Transverse colon (tissue), 4 donors: ENCODE measurements around the gene MUC20. TPM values are rescaled to one million over a fixed set of nuclear protein-coding genes. Genes with fewer than 3 reads are reported as not detected.
A peak's percentile ranks its signal among the peaks of the same experiment; 100 is the strongest.
"Not testable (repeated sequence)": the region's sequence is repeated elsewhere in the genome, so short reads cannot be mapped to it uniquely, and the experiment has no call there.

Experiments
- DNase-seq: peaks from one replicate; pipeline ENCODE4 v3.0.0-alpha.2; 2019
- H3K27ac ChIP-seq, 4 donors: fragments of 200-600 bp; sonication (generic); 2 replicates each; pipeline ENCODE4 v1.5.1; 2016 to 2018; ENCODE audit warnings: inconsistent platforms in 4 of 4
- H3K27me3 ChIP-seq: fragments of 200-600 bp; sonication (generic); 2 replicates; pipeline ENCODE4 v1.5.1; 2017; ENCODE audit warnings: inconsistent platforms
- H3K36me3 ChIP-seq, 4 donors: fragments of 200-600 bp; sonication (generic); 2 replicates each; pipeline ENCODE4 v1.5.1; 2017 to 2019; ENCODE audit warnings: inconsistent platforms in 4 of 4
- H3K4me1 ChIP-seq, 4 donors: fragments of 200-600 bp; sonication (generic); 2 replicates each; pipeline ENCODE4 v1.5.1; 2017 to 2020; ENCODE audit warnings: inconsistent platforms in 4 of 4
- H3K4me3 ChIP-seq, 4 donors: fragments of 200-600 bp; sonication (generic); 1 replicate in 1 of 4; 2 replicates in 3 of 4; pipeline versions ENCODE4 v1.5.1 to v1.6.1; 2017 to 2019; ENCODE audit warnings: inconsistent platforms in 4 of 4
- H3K9me3 ChIP-seq, 2 donors: fragments of 200-600 bp; sonication (generic); 2 replicates each; pipeline ENCODE4 v1.5.1; 2017 to 2019; ENCODE audit warnings: inconsistent platforms in 2 of 2
- POLR2A ChIP-seq: fragments of 450-650 bp; IDR thresholded peaks from one replicate; pipeline ENCODE4 v1.6.1; 2016; ENCODE audit warnings: antibody characterized with exemption, mild to moderate bottlenecking, moderate library complexity
- POLR2AphosphoS5 ChIP-seq, 3 donors: sonication (generic); formaldehyde crosslinking; IDR thresholded peaks; one replicate each; pipeline ENCODE4 v1.6.1; 2016; ENCODE audit warnings: antibody characterized with exemption in 3 of 3
- WGBS, 2 donors: methylation state at CpG; one replicate each; pipeline ENCODE4 v1.1.5; 2018; ENCODE audit warnings: low coverage in 1 of 2; 5-methylcytosine and 5-hydroxymethylcytosine counted together
- in situ Hi-C, 4 donors: fragments of 200-750 bp; cut with MboI; loops; one replicate each; pipeline versions ENCODE4 v1.15.0 to v1.15.1; 2017; ENCODE audit warnings: low sequenced_read_pairs in 3 of 4, low pct_ligation_motif_present in 1 of 4, low pct_unique_long_range_greater_than_20kb in 1 of 4
- intact Hi-C: fragments of 100-400 bp; cut with DNase I; formaldehyde crosslinking; loops from one replicate; pipeline ENCODE4 v1.15.1; 2023; ENCODE audit warnings: low total_unique reads
- total RNA-seq, 4 donors: library from RNA; depleted of rRNA; stranded (reverse); fragments of >200 nt; gene quantifications; one replicate each; pipeline ENCODE4 v1.1.0, GENCODE V29; 2016

MUC20 gene
- total RNA-seq = 100 to 1,000 TPM in 3 of 4 donors, 10 to 100 TPM in 1; 65.9 to 321 (median 131) TPM

- H3K9me3 ChIP-seq, H3K36me3 ChIP-seq, H3K27me3 ChIP-seq, intact Hi-C loops: not testable (repeated sequence)
- Histone ChIP-seq H3K4me1 (peaks cover 0 to 24% (median 5%) of the 10 kb centered on the region in 4 donors), H3K4me3 (peak within 1 kb of the TSS in 2 of 4 donors; percentile 0 to 17), H3K27ac (peak within 1 kb of the TSS; percentile 65 to 73 (median 68))
- TF ChIP-seq POLR2A (peak; percentile 50), POLR2AphosphoS5 (IDR thresholded peaks at IDR 0.05) (peak in 2 of 3 donors; percentile 48 to 67)
- 58% methylated on average over 16 of the region's 16 CpGs; no CpG with 5 or more reads in 1 of the 2 donors for WGBS, 2 donors
- DNase-seq = peak; percentile 53
- in situ Hi-C loops = loop anchor here in 1 of 4 donors (10.0 kb wide), 1 partner anchor 106 kb away; no protein-coding TSS in a partner anchor
These were observed at the start of gene MUC20 for GRCh38 chr3:195720831-195721506. TSS of gene MUC20 (plus strand) at chr3:195720978. CDS start at chr3:195721008, 30 bp downstream.

- DNase-seq, H3K4me3 ChIP-seq, intact Hi-C loops, H3K4me1 ChIP-seq, in situ Hi-C loops, H3K27me3 ChIP-seq, H3K9me3 ChIP-seq, H3K27ac ChIP-seq: not testable (repeated sequence)
- H3K36me3 ChIP-seq = peaks cover 0 to 46% (median 12%) of the 10 kb centered on the region in 4 donors
- 99% methylated on average over 10 of the region's 17 CpGs; no CpG with 5 or more reads in 1 of the 2 donors for WGBS, 2 donors
These were observed 49.5 kb upstream of the MUC20 start for GRCh38 chr3:195671283-195671682.

GRCh38 chr3:195673711-195674110 is 47.1 kb upstream of the MUC20 start:
- H3K27me3 ChIP-seq, in situ Hi-C loops, H3K27ac ChIP-seq, intact Hi-C loops, H3K4me3 ChIP-seq, DNase-seq, H3K4me1 ChIP-seq, H3K9me3 ChIP-seq: not testable (repeated sequence)
- WGBS, 2 donors = 89% methylated on average over 7 of the region's 9 CpGs; no CpG with 5 or more reads in 1 of the 2 donors
- H3K36me3 ChIP-seq = peaks cover 0 to 38% (median 17%) of the 10 kb centered on the region in 4 donors

GRCh38 chr3:195678391-195679015 is 42.3 kb upstream of the MUC20 start:
- WGBS, 2 donors = 92% methylated on average over 15 of the region's 15 CpGs; no CpG with 5 or more reads in 1 of the 2 donors
- Histone ChIP-seq H3K36me3 (peaks cover 0 to 30% (median 14%) of the 10 kb centered on the region in 4 donors), H3K4me1 (peaks cover 0 to 15% (median 7%) of the 10 kb centered on the region in 4 donors)
- in situ Hi-C loops, H3K4me3 ChIP-seq, H3K27me3 ChIP-seq, H3K9me3 ChIP-seq, intact Hi-C loops, H3K27ac ChIP-seq, DNase-seq: not testable (repeated sequence)

GRCh38 chr3:195680690-195681089 is 40.1 kb upstream of the MUC20 start:
- DNase-seq, intact Hi-C loops, H3K27ac ChIP-seq, H3K4me3 ChIP-seq, H3K9me3 ChIP-seq, in situ Hi-C loops, H3K27me3 ChIP-seq: not testable (repeated sequence)
- WGBS, 2 donors = 93% methylated on average over 8 of the region's 10 CpGs; no CpG with 5 or more reads in 1 of the 2 donors
- H3K4me1 ChIP-seq = peaks cover 0 to 23% (median 16%) of the 10 kb centered on the region in 4 donors
- peaks cover 0 to 24% (median 8%) of the 10 kb centered on the region in 4 donors for H3K36me3 ChIP-seq

GRCh38 chr3:195681458-195682103 is 39.2 kb upstream of the MUC20 start:
- peak overlapping the region; percentile 72 to 83 (median 74) for H3K27ac ChIP-seq
- peaks cover 0 to 23% (median 16%) of the 10 kb centered on the region in 4 donors for H3K4me1 ChIP-seq

GRCh38 chr3:195682104-195682742 is 38.6 kb upstream of the MUC20 start:
- H3K27me3 ChIP-seq, DNase-seq, intact Hi-C loops, H3K4me3 ChIP-seq, in situ Hi-C loops, H3K9me3 ChIP-seq: not testable (repeated sequence)
- Histone ChIP-seq H3K4me1 (peaks cover 0 to 23% (median 16%) of the 10 kb centered on the region in 4 donors), H3K36me3 (peaks cover 0 to 24% (median 11%) of the 10 kb centered on the region in 4 donors), H3K27ac (peak overlapping the region; percentile 72 to 83 (median 74))
- 25 to 70% methylated on average over 3 to 13 of the region's 13 CpGs for WGBS, 2 donors

More at GRCh38 chr3:195681458-195682103, 39.2 kb upstream of the MUC20 start:
- in situ Hi-C loops, H3K4me3 ChIP-seq, H3K9me3 ChIP-seq, DNase-seq, intact Hi-C loops, H3K27me3 ChIP-seq: not testable (repeated sequence)
- peaks cover 0 to 25% (median 12%) of the 10 kb centered on the region in 4 donors for H3K36me3 ChIP-seq
- 27 to 59% methylated on average over 3 to 5 of the region's 24 CpGs for WGBS, 2 donors

- H3K27me3 ChIP-seq, intact Hi-C loops, H3K4me3 ChIP-seq, in situ Hi-C loops, H3K9me3 ChIP-seq: not testable (repeated sequence)
- H3K36me3 ChIP-seq = peaks cover 0 to 26% (median 8%) of the 10 kb centered on the region in 4 donors
- H3K4me1 ChIP-seq = peaks cover 0 to 30% (median 16%) of the 10 kb centered on the region in 4 donors
- DNase-seq = peak; percentile 56
- peak overlapping the region; percentile 72 to 83 (median 74) for H3K27ac ChIP-seq
- WGBS, 2 donors = 76 to 100% methylated on average over 1 to 18 of the region's 18 CpGs
These were observed 36.9 kb upstream of the MUC20 start for GRCh38 chr3:195683722-195684526.
